Thyroid gland (tissue), 4 donors: Measurements from ENCODE around the gene AP4S1. TPM values are rescaled to one million over a fixed set of nuclear protein-coding genes. Genes with fewer than 3 reads are reported as not detected.
"Not testable (repeated sequence)": the region's sequence is repeated elsewhere in the genome, so short reads cannot be mapped to it uniquely, and the experiment has no call there.

Experiments
- DNase-seq, 2 donors: peaks; one replicate each; pipeline ENCODE4 v3.0.0-alpha.2; 2019
- H3K27ac ChIP-seq, 3 donors: fragments of 200-600 bp; sonication (generic); 1 replicate in 2 of 3; 2 replicates in 1 of 3; pipeline ENCODE4 v1.5.1; 2016 to 2019; ENCODE audit warnings: mild to moderate bottlenecking in 1 of 3, moderate library complexity in 1 of 3
- H3K27me3 ChIP-seq: fragments of 200-600 bp; sonication (generic); one replicate; pipeline ENCODE4 v1.5.1; 2019
- H3K36me3 ChIP-seq, 2 donors: fragments of 200-600 bp; sonication (generic); one replicate each; pipeline ENCODE4 v1.5.1; 2016 to 2019
- H3K4me1 ChIP-seq, 2 donors: fragments of 200-600 bp; sonication (generic); one replicate each; pipeline ENCODE4 v1.5.1; 2017 to 2019
- H3K4me3 ChIP-seq, 3 donors: fragments of 200-600 bp; sonication (generic); replicated peaks in 1 of 3; 1 replicate in 2 of 3; 2 replicates in 1 of 3; pipeline ENCODE4 v1.5.1; 2016; ENCODE audit warnings: mild to moderate bottlenecking in 1 of 3
- H3K9me3 ChIP-seq: fragments of 200-600 bp; sonication (generic); one replicate; pipeline ENCODE4 v1.5.1; 2017
- POLR2A ChIP-seq, 2 donors: fragments of 450-650 bp; IDR thresholded peaks; one replicate each; pipeline ENCODE4 v1.6.1; 2017; ENCODE audit warnings: antibody characterized with exemption in 2 of 2, mild to moderate bottlenecking in 2 of 2, moderate library complexity in 1 of 2
- WGBS, 2 donors: methylation state at CpG; one replicate each; pipeline ENCODE4 v1.1.5; 2017; 5-methylcytosine and 5-hydroxymethylcytosine counted together
- intact Hi-C: fragments of 100-400 bp; cut with DNase I; formaldehyde crosslinking; loops from one replicate; pipeline ENCODE4 v1.15.1; 2023
- total RNA-seq, 4 donors: library from RNA; depleted of rRNA; stranded (reverse); fragments of >200 nt; gene quantifications; one replicate each; pipeline ENCODE4 v1.2.3, GENCODE V29; 2016
- TF ChIP-seq, protein P1 (sequence below), 6 experiments: fragments of 200-600 bp in 3 of 6; fragments of 450-650 bp in 3 of 6; sonication (generic) in 3 of 6; IDR thresholded peaks; one replicate each; pipeline ENCODE4 v1.5.1; 2016 to 2019; ENCODE audit warnings: antibody characterized with exemption in 6 of 6, mild to moderate bottlenecking in 2 of 6, inconsistent platforms in 1 of 6, moderate library complexity in 1 of 6

AP4S1 gene
- total RNA-seq, 4 donors from 2014 or later: 19.5 to 33.9 (median 24.3) TPM

DNA sequence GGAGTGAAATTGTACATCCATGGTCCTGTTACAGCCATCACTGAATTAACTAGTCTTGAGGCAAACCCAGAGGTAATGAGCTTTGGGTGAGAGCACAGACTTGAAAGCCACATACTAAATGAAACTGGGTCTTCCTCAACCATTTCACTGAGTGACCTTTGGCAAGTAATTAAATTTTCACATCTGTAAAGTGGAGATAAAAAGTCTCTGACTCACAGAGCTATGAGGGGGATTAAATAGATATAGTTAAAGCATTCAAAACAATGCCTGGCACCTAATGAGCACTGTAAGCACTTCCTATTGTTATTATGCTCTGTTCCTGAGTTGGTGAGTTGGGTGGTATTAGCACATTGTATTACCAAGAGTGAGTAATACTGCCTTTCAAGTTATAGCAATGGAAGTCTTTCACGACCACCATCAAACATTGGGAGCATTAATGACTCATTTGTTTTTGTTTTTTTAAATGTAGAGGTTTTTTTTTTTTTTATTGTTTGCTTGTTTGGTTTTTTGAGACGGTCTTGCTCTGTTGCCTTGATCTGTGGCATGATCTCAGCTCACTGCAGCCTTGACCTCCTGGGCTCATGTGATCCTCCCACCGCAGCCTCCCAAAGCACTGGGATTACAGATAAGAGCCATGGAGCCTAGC is 13.2 kb downstream of the AP4S1 start:
- TF ChIP-seq, protein P1, sequence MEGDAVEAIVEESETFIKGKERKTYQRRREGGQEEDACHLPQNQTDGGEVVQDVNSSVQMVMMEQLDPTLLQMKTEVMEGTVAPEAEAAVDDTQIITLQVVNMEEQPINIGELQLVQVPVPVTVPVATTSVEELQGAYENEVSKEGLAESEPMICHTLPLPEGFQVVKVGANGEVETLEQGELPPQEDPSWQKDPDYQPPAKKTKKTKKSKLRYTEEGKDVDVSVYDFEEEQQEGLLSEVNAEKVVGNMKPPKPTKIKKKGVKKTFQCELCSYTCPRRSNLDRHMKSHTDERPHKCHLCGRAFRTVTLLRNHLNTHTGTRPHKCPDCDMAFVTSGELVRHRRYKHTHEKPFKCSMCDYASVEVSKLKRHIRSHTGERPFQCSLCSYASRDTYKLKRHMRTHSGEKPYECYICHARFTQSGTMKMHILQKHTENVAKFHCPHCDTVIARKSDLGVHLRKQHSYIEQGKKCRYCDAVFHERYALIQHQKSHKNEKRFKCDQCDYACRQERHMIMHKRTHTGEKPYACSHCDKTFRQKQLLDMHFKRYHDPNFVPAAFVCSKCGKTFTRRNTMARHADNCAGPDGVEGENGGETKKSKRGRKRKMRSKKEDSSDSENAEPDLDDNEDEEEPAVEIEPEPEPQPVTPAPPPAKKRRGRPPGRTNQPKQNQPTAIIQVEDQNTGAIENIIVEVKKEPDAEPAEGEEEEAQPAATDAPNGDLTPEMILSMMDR (IDR thresholded peaks at IDR 0.05): no peak
- no peak for TF ChIP-seq POLR2A (IDR thresholded peaks at IDR 0.05)
- Histone ChIP-seq H3K36me3 (no peaks in the 10 kb centered on the region), H3K27ac (no peak overlapping the region), H3K4me3 (no peak overlapping the region), H3K4me1 (no peaks in the 10 kb centered on the region), H3K9me3 (no peaks in the 10 kb centered on the region), H3K27me3 (no peaks in the 10 kb centered on the region)
- DNase-seq: no peak
- WGBS, 2 donors: 80 to 91% methylated on average over 2 of the region's 3 CpGs
- intact Hi-C loops: no loop called here

DNA sequence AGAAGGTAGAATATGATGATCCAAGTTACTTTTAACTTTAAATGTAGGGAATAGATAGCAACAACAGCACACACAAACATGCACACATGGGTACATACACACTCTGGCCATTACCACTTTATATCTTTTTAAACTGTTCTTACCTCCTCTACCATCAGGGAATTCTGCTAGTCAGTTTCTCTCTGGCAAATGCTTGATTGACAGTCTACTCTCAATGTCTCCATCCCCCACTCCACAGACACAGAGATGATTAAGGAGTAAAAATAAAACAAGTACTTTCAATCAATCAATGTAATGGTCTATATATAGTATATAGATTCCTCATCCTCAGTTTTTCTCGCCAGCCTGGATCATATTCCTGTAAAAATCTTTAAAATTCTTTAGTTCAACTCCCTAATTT is 16.9 kb downstream of the AP4S1 start:
- no peak for DNase-seq
- intact Hi-C loops: no loop called here
- 97 to 98% methylated on average over 1 of the region's 1 CpG for WGBS, 2 donors
- H3K36me3 ChIP-seq: no peaks in the 10 kb centered on the region
- no peak for TF ChIP-seq POLR2A (IDR thresholded peaks at IDR 0.05)
- TF ChIP-seq, protein P1 (IDR thresholded peaks at IDR 0.05): no peak
- H3K4me1 ChIP-seq: no peaks in the 10 kb centered on the region
- no peaks in the 10 kb centered on the region for H3K9me3 ChIP-seq
- no peaks in the 10 kb centered on the region for H3K27me3 ChIP-seq
- H3K27ac ChIP-seq: no peak overlapping the region
- no peak overlapping the region for H3K4me3 ChIP-seq

DNA sequence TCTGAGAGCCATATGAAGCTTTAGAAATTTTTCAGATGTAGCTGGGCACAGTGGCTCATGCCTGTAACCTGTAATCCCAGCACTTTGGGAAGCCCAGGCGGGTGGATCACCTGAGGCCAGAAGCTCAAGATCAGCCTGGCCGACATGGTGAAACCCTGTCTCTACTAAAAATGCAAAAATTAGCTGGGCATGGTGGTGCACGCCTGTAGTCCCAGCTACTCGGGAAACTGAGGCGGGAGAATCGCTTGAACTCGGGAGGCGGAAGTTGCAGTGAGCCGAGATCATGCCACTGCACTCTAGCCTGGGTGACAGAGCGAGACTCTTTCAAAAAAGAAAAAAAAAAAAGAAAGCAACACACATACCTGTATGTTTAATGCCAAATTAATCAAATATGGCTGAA is 17.4 kb downstream of the AP4S1 start:
- intact Hi-C loops, H3K4me1 ChIP-seq, H3K4me3 ChIP-seq, H3K27me3 ChIP-seq, H3K36me3 ChIP-seq, DNase-seq, H3K9me3 ChIP-seq, H3K27ac ChIP-seq: not testable (repeated sequence)
- WGBS, 2 donors: 90 to 91% methylated on average over 10 of the region's 10 CpGs

DNA sequence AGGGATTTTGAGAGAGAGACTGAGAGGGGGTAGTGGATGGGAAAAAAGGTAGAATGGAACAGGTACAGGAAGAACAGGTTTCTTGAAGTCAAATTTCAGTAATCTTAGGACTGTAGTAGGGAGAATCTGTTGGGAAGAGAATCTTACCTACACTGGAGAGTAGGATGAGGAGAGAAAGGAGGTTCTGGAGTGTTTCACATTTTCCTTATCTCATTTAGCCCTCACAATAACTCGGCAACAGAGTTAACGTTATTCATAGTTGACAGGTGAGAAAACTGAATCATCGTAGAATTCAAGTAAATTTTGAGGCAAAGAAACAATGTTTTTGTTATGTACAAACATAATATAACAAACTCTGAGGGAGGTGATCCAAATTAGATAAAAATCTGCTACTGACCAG is 17.9 kb downstream of the AP4S1 start:
- no peaks in the 10 kb centered on the region for H3K9me3 ChIP-seq
- H3K27ac ChIP-seq: no peak overlapping the region
- H3K4me1 ChIP-seq: no peaks in the 10 kb centered on the region
- intact Hi-C loops: no loop called here
- no peak for DNase-seq
- H3K4me3 ChIP-seq: no peak overlapping the region
- TF ChIP-seq, protein P1 (IDR thresholded peaks at IDR 0.05): no peak
- TF ChIP-seq POLR2A (IDR thresholded peaks at IDR 0.05): no peak
- H3K27me3 ChIP-seq: no peaks in the 10 kb centered on the region
- 79 to 85% methylated on average over 3 of the region's 3 CpGs for WGBS, 2 donors
- H3K36me3 ChIP-seq: no peaks in the 10 kb centered on the region

DNA sequence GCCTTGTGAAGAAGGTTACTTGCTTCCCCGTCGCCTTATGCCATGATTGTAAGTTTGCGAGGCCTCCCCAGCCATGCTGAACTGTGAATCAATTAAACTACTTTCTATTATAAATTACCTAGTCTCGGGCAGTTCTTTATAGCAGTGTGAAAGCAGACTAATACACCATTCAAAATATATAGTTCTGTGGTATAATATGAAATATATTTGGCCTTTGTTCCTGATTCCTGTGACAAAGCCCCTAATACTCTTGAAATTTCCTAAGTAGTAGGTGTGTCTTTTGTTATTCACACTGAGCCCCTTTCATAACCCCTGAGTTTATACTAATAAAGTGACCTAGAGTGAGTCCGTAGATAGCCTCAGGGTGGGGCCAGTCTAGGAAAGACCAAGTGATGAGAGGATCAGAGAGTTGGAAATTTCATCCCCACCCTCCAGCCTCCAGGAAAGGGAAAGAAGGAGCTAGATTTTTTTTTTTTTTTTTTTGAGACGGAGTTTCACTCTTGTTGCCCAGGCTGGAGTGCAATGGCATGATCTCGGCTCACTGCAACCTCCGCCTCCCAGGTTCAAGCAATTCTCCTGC is 20.1 kb downstream of the AP4S1 start:
- no peaks in the 10 kb centered on the region for H3K27me3 ChIP-seq
- H3K36me3 ChIP-seq: no peaks in the 10 kb centered on the region

More for the DNA sequence above, 20.1 kb downstream of the AP4S1 start:
- WGBS, 2 donors: 94 to 98% methylated on average over 8 of the region's 8 CpGs
- no peaks in the 10 kb centered on the region for H3K4me1 ChIP-seq
- no peak for DNase-seq
- intact Hi-C loops: no loop called here
- no peaks in the 10 kb centered on the region for H3K9me3 ChIP-seq
- no peak overlapping the region for H3K27ac ChIP-seq
- H3K4me3 ChIP-seq: no peak overlapping the region
- TF ChIP-seq POLR2A (IDR thresholded peaks at IDR 0.05): no peak
- TF ChIP-seq, protein P1 (IDR thresholded peaks at IDR 0.05): no peak
